Measurements from ENCODE around the gene SF3A1.

The SF3A1 gene

DNA sequence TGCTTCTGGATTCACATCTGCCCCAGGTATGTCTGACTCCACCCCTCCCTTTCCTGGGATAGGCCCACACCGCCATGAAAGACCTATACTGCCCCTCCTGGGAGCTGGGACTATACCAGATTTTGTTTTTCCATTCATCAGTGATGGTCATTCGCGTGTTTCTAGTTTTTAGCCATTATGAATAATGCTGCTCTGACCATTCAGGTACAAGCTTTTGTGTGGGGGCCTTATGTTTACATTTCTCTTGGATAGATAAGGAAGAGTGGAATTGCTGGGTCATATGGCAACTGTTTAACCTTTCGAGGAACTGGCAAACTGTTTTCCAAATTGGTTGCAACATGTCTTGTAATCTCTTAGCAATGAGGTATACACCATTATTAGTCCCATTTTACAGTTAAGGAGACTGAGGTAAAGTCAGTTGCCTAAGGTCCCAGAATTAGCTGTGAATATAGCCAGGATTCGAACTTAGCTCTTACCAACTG, 28.8 kb downstream of the SF3A1 start:
- no peak for FAIRE-seq
- no peak for DNase-seq (ENCODE audit: insufficient read length)

DNA sequence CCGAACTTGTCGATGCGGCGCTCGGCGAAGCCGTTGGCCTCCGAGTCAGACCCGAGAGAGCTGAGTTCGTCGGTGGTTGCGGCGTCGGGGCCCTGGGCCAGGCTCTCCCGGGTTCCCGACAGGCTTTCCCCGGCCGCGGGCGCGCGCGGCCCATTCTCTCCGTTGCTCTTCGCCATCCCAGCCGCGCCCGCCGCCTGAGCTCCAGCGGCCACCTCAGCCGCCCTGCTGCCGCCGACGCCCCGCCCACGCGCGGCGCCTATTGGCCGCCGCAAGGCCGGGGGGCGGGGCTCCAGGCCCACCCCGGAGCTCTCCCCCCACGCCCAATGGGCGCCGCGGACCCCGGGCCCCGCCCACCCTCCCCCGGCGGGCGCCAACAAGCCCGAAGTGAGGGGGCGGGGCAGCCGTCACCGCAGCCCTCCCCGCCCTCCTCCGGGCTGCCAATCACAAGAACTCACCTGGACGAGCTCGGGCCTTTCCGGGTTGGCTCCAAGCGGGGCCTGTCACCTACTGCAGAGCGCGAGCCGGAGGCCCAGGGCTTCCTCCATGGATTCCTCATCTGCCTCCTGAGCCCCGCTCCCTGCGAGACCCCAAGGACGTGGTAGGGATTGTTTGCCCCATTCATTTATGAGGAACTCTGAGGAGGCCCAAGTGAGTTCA, 29.9 kb downstream of the SF3A1 start, which contains the start of gene TBC1D10A:
Gene TBC1D10A, minus strand, starts transcription at position 236 of the 657 bp plus-strand sequence. Its CDS starts 60 bp downstream, at position 176.
- FAIRE-seq (peak; percentile 95), DNase-seq (ENCODE audit: insufficient read length) (peak; percentile 100)
- TF ChIP-seq POLR2AphosphoS5 (IDR thresholded peaks at IDR 0.05; ENCODE audit: low read depth, low read length) (peak; percentile 80), TAF1 (IDR thresholded peaks at IDR 0.05; ENCODE audit: borderline replicate concordance, low read depth, low read length) (peak; percentile 49; the same call in 1 of the 2 replicates), POLR2A (IDR thresholded peaks at IDR 0.05; ENCODE audit: low read depth, low read length) (peak; percentile 73; the same call in 1 of the 2 replicates)

More for the DNA sequence above, 28.8 kb downstream of the SF3A1 start:
- TF ChIP-seq POLR2AphosphoS5 (IDR thresholded peaks at IDR 0.05; ENCODE audit: low read depth, low read length) (no peak), POLR2A (IDR thresholded peaks at IDR 0.05; ENCODE audit: low read depth, low read length) (no peak), TAF1 (IDR thresholded peaks at IDR 0.05; ENCODE audit: borderline replicate concordance, low read depth, low read length) (no peak)

DNA sequence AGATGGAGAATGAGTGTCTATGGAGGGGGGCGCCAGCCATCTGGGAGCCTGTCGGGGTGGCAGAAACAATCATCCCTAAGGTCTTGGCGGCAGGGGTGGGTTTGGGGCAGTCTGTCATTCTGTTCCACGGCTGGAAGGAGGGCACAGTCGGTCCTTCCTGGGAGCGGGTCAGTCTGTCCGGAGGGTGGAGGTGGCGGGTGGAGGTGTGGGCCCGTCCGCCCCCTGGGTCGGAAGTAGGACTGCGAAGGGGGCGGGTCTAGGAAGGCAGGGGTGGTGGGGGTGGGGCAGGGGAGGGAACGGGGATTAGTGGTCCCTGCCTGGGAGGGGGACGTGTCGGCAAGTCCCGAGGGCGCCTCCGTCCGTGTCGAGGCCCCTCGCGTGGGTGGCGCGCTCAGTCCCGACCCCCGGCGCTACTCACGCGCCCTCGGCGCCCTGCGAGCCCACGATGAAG, 30.4 kb downstream of the SF3A1 start:
- TF ChIP-seq POLR2A (IDR thresholded peaks at IDR 0.05; ENCODE audit: low read depth, low read length) (no peak), TAF1 (IDR thresholded peaks at IDR 0.05; ENCODE audit: borderline replicate concordance, low read depth, low read length) (no peak), POLR2AphosphoS5 (IDR thresholded peaks at IDR 0.05; ENCODE audit: low read depth, low read length) (no peak)
- FAIRE-seq (peak; percentile 78), DNase-seq (ENCODE audit: insufficient read length) (peak; percentile 56)

DNA sequence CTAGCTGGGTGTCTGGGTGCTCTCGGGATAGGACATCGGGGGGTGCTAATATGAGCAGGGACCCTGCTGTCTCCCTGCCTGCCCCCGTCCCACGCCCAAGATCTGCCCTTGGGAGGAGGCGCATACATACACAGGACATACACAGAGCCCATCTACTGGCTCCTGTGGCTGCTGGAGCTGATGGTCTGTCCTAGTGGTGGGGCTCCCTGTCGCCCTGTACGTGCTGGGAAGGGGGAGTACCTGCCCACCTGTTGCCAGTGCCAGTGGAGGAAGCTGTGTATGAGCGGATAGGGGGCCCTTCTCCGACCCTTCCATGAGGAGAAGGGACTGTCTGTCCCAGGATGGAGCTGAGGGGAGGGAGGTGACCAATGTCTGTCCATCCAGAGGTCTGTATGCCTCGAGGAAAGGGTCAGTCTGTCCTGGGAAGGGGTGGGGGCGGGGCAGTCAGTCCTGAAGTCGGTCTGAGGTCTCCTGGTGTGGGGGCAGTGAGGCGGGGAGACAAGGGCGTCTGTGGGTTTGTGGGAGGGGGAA, 30.9 kb downstream of the SF3A1 start:
- TF ChIP-seq POLR2A (IDR thresholded peaks at IDR 0.05; ENCODE audit: low read depth, low read length) (no peak), TAF1 (IDR thresholded peaks at IDR 0.05; ENCODE audit: borderline replicate concordance, low read depth, low read length) (no peak), POLR2AphosphoS5 (IDR thresholded peaks at IDR 0.05; ENCODE audit: low read depth, low read length) (no peak)
- no peak for DNase-seq (ENCODE audit: insufficient read length)
- no peak for FAIRE-seq

DNA sequence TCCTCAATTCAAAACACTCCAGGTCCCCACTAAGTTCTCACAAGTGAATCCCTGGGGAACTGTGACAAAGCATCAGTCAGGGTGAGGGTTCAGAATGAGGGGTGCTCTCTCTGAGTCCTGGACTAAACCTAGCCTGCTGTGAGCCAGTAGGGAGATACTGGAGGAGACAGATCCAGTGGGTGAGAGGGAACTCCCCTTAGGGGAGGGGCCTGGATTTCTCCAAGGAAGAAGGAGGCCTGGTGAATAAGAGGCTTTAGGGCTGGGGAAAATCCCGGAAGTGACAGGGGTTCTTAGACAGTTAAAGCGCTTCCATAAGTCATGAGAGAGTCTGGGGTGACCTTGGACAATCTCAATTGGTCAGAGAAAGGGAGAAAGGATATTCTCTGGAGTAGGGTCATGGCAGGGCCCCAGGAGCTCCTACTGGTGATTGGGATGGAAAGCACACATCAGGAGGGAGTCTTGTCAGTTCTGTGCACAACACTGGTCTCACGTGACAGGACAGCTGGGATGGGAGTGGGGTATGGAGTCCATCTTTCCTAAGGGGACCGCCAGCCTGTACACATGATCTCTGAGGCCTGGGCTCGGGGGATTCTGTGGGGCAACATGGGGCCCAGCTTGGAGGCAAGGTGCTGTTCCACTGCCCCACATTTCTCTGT, 31.5 kb downstream of the SF3A1 start:
- DNase-seq (ENCODE audit: insufficient read length) (no peak), FAIRE-seq (peak; percentile 42)
- no peak for TF ChIP-seq TAF1 (IDR thresholded peaks at IDR 0.05; ENCODE audit: borderline replicate concordance, low read depth, low read length)
- TF ChIP-seq POLR2AphosphoS5 (IDR thresholded peaks at IDR 0.05; ENCODE audit: low read depth, low read length): no peak
- TF ChIP-seq POLR2A (IDR thresholded peaks at IDR 0.05; ENCODE audit: low read depth, low read length): no peak

DNA sequence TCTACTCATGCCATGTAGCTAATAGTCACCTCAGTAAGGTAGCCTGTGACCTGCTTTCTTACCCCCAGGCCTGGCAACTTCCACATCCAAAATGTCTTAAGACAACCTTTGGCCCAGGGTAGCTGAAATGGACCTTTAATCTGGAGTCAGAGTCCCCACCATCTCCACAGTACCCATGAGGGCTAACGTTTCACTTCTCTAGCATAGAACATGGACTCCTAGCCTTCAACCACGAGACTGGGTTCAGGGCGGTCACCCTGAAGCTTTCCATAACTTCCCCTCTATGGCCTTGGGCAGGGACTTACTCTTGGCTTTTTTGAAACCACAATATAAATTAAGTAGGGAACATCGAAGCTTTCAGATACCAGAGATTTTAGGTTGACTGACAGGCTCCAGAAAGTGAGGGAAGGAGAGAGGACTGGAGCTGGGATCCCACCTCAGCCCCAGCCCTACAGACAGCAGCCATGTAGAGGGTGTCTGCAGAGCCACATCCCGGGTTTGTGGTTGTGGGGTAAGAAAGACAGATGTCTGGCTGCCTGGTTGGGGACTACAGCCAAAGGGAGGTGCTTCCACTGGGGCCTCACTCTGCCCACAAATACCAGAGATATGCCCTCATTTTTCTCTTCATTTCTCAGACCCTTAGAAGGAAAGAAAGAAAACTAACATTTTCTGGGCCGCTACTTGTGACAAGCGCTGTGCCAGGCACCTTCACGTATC, 32.5 kb downstream of the SF3A1 start:
- FAIRE-seq (peak; percentile 74), DNase-seq (ENCODE audit: insufficient read length) (no peak)
- TF ChIP-seq POLR2AphosphoS5 (IDR thresholded peaks at IDR 0.05; ENCODE audit: low read depth, low read length): no peak

DNA sequence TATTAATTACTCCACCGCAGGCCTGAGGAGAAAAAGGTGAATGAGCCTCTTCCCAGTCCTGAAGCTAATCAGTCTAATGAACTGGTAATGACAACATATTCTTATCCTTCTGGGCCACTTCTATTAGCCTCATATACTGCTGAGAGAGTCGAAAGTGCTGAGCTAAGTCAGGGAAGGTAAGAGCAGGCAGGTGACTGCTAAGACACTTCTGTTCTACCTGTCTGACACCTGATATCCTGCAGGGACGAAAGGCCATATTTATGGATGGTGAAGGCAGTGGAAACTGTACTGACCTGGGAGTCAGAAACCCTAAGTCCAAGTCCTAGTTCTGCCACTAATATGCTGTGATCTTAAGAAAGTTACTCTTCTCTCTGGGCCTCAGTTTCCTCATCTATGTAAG, 33.4 kb downstream of the SF3A1 start:
- no peak for TF ChIP-seq POLR2AphosphoS5 (IDR thresholded peaks at IDR 0.05; ENCODE audit: low read depth, low read length)
- no peak for TF ChIP-seq POLR2A (IDR thresholded peaks at IDR 0.05; ENCODE audit: low read depth, low read length)
- no peak for TF ChIP-seq TAF1 (IDR thresholded peaks at IDR 0.05; ENCODE audit: borderline replicate concordance, low read depth, low read length)
- no peak for FAIRE-seq
- no peak for DNase-seq (ENCODE audit: insufficient read length)

DNA sequence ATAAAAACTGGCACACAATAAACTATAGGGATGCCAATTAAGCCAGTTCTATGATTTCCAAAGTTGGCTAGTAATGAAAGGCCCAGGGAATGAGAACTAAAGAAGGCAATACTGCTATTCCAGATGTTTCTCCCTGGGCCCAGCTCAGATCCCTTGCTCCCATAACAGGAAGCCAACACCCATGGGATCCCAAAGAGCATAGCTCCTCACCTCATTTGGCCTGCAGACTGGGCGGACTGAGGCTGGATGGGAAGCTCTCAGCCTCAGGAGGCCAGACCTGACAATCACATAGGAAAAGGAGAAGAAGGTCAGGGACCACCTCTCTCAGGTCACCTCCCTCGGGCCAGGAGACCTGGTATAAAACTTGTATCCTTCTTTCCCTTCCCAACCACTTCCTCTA, 35.2 kb downstream of the SF3A1 start:
- DNase-seq (ENCODE audit: insufficient read length) (no peak), FAIRE-seq (no peak)
- TF ChIP-seq POLR2AphosphoS5 (IDR thresholded peaks at IDR 0.05; ENCODE audit: low read depth, low read length): no peak
- TF ChIP-seq TAF1 (IDR thresholded peaks at IDR 0.05; ENCODE audit: borderline replicate concordance, low read depth, low read length): no peak
- TF ChIP-seq POLR2A (IDR thresholded peaks at IDR 0.05; ENCODE audit: low read depth, low read length): no peak

DNA sequence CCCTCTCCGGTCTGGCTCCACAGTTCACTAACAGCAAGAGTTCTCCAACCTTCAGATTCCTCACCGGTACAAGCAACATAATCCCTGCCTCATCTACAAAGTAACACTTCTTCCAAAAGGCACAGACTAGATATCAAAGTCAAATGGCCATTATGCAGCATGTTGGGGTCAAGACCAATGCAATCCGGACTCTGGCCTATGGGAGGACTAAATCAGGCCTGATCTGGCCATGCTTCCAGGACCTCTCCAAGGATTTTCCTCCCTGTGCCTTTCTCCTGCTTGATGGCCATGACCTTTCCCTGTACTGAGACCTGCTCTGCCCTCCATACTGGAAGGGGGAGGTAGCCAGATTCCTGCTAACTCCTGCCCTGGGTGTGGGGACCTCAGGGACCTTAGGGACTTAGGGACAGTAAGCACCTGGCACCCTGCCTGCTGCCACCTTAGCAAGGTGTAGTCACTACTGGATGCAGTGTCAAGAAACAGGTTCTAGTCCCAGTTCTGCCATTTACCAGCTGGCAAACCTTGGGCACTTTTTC, 36.6 kb downstream of the SF3A1 start:
- no peak for FAIRE-seq
- DNase-seq (ENCODE audit: insufficient read length): no peak
- TF ChIP-seq TAF1 (IDR thresholded peaks at IDR 0.05; ENCODE audit: borderline replicate concordance, low read depth, low read length) (no peak), POLR2AphosphoS5 (IDR thresholded peaks at IDR 0.05; ENCODE audit: low read depth, low read length) (no peak), POLR2A (IDR thresholded peaks at IDR 0.05; ENCODE audit: low read depth, low read length) (no peak)

DNA sequence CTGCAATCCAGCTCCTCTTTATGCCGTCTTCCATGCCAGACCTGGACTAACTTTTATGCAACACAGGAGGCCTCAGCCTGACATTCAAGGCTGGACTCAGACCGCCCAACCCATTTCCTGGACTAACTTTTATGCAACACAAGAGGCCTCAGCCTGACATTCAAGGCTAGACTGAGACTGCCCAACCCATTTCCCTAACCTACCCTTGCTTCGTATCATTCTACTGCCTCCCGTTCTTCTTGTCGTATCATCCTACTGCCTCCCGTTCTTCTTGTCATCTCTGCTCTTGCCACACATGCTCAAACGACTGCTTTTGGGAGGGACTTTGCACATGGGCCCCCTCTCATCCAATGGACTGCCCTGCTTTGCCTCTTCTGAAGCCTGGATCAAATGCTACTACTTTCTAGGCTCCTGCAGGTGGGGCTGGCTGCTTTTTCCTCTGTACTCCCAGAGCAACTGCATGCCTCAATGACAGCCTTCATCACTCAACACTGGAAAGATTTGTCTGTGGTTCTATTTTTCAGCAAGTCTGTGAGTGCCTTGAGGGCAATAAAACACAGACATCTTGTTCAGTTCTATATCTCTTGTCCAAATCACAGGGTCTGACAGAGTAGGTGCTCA, 37.8 kb downstream of the SF3A1 start:
- FAIRE-seq (no peak), DNase-seq (ENCODE audit: insufficient read length) (no peak)
- TF ChIP-seq POLR2AphosphoS5 (IDR thresholded peaks at IDR 0.05; ENCODE audit: low read depth, low read length) (no peak), POLR2A (IDR thresholded peaks at IDR 0.05; ENCODE audit: low read depth, low read length) (no peak), TAF1 (IDR thresholded peaks at IDR 0.05; ENCODE audit: borderline replicate concordance, low read depth, low read length) (no peak)

DNA sequence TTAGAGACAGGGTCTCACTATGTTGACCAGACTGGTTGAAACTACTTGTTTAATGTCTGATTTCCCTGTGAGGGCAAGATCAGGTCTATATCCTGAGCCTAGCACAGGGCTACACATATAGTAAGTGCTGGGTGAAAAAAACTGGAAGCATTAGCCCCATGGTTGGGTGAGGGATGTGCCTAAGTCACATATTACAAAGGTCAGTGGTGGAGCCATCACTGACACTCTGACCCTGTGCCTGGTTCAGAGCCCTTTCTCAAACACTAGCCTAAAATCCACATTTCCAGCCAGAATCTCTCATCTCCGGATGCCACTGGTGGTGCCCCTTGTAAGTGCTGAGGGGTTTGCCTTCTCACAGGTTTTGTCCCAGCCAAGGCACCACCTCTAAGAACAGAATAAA, 38.9 kb downstream of the SF3A1 start:
- TF ChIP-seq POLR2AphosphoS5 (IDR thresholded peaks at IDR 0.05; ENCODE audit: low read depth, low read length): no peak
- TF ChIP-seq POLR2A (IDR thresholded peaks at IDR 0.05; ENCODE audit: low read depth, low read length): no peak
- no peak for TF ChIP-seq TAF1 (IDR thresholded peaks at IDR 0.05; ENCODE audit: borderline replicate concordance, low read depth, low read length)
- FAIRE-seq (no peak), DNase-seq (ENCODE audit: insufficient read length) (no peak)

Data from GM12892 (cell line).